Hepatic stellate cell (primary cell): Measurements from ENCODE around the gene HIP1.
"Not testable (repeated sequence)": the region's sequence is repeated elsewhere in the genome, so short reads cannot be mapped to it uniquely, and the experiment has no call there.

ENCODE experiments used
- DNase-seq: peaks from one replicate; pipeline ENCODE4 v3.0.0; 2011; ENCODE audit warnings: low spot score

The HIP1 gene

DNA sequence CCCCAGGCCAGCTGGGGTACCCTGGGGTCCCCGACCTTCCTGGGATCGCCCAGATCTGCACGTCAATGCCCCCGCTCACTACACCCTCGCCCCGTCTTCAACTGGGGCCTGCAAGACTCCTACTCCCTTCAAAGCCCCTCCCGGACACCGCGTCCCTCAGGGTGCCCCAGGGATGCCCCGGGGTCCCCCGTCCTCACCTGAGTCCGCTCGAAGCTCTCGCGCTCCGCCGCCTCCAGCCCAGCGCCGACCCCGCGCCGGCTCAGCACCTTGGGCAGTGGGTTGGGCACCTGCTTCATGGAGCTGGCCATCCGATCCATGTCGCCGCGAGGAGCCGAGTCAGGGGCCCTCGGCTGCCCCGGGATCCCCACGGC is at the start of gene HIP1:
TSS of gene HIP1 (minus strand) at position 338 of the 371 bp plus-strand sequence. CDS start at position 317, 21 bp downstream.
- DNase-seq: no peak

DNA sequence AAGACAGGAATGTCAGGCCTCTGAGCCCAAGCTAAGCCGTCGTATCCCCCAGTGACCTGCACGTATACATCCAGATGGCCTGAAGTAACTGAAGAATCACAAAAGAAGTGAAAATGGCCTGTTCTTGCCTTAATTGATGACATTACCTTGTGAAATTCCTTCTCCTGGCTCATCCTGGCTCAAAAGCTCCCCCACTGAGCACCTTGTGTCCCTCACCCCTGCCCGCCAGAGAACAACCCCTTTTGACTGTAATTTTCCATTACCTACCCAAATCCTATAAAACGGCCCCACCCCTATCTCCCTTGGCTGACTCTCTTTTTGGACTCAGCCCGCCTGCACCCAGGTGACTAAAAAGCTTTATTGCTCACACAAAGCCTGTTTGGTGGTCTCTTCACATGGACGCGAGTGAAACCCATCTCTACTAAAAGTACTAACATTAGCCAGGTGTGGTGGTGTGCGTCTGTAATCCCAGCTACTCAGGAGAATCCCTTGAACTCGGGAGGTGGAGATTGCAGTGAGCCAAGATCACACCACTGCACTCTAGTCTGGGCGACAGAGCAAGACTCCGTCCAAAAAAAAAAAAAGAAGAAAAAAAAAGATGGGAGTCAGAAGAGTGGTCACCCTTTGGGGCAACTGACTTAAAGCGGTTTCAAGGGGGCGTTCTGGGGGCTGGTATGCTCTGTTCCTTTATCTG is 49.6 kb upstream of the HIP1 start:
- DNase-seq: not testable (repeated sequence)

DNA sequence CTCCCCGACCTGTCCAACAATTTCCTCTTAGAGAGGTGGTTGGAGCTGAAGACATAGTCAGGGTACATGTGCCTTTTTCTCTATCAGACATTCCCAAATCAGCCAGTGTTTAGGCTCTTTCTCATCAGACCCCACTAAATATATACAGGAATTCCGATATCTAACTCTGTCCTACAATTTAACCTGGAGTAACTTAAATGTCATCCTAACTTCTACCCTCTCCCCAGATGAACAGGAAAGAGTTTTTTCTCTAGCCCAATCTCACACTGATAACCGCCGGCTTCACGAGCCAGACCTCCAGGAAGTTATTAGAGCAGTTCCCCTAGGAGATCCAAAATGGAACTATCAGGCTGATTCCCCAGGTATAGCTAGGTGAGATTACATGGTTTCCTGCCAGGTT is 44.3 kb upstream of the HIP1 start:
- DNase-seq: not testable (repeated sequence)

DNA sequence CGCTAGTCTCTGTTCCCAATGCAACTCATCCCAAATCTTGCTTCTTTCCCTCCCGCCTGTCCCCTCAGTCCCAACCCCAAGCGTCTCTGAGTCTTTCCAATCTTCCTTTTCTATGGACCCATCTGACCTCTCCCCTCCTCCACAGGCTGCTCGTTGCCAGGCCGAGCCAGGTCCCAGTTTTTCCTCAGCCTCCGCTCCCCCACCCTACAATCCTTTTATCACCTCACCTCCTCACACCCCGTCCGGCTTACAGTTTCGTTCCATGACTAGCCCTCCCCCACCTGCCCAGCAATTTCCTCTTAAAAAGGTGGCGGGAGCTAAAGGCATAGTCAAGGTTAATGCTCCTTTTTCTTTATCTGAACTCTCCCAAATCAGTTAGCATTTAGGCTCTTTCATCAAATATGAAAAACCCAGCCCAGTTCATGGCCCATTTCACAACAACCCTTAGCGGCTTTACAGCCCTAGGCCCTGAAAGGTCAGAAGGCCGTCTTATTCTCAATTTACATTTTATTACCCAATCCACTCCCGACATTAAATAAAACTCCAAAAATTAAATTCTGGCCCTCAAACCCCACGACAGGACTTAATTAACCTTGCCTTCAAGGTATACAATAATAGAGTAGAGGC is 42.0 kb upstream of the HIP1 start:
- DNase-seq: not testable (repeated sequence)

DNA sequence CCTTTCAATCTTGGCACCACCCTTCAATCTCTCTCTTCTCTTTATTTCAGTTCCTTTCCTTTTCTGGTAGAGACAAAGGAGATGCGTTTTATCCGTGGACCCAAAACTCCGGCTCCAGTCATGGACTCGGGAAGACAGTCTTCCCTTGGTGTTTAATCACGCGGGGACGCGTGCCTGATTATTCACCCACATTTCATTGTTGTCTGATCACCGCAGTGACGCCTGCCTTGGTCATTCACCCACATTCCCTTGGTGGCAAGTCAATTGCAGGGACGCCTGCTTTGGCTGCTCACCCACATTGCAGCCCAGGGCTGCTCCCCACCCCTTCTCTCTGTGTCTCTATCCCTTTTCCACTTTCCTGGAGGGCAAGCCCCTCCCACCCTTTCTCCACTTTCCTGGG is 40.8 kb upstream of the HIP1 start:
- not testable (repeated sequence) for DNase-seq

DNA sequence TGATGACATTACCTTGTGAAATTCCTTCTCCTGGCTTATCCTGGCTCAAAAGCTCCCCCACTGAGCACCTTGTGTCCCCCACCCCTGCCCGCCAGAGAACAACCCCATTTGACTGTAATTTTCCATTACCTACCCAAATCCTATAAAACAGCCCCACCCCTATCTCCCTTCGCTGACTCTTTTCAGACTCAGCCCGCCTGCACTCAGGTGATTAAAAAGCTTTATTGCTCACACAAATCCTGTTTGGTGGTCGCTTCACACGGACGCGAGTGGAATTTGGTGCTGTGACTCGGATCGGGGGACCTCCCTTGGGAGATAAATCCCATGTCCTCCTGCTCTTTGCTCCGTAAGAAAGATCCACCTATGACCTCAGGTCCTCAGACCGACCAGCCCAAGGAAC is 40.3 kb upstream of the HIP1 start:
- not testable (repeated sequence) for DNase-seq

DNA sequence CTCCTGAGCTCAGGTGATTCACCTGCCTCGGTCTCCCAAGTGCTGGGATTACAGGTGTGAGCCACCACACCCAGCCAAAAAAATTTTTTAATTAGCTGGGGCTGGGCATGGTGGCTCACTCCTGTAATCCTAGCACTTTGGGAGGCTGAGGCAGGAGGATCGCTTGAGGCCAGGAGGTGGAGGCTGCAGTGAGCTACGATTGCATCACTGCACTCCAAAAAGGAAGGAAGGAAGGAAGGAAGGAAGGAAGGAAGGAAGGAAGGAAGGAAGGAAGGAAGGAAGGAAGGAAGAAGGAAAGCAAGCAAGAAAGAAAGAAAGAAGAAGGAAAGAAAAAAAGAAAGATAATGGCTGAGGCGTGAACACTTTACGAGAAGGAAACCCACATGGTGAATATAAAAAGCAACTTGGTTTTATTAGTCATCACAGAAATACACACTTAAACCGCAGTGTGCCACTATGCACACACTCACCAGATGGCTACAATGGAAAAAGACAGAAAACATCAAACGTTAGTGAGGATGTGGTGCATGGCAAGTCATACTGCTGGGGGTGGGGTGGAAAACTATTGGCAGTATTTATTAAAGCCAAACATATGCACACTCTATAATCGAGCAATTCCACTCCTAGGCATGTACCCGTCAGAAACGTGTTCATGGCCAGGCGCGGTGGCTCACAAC is 37.7 kb upstream of the HIP1 start:
- DNase-seq: peak; percentile 71

DNA sequence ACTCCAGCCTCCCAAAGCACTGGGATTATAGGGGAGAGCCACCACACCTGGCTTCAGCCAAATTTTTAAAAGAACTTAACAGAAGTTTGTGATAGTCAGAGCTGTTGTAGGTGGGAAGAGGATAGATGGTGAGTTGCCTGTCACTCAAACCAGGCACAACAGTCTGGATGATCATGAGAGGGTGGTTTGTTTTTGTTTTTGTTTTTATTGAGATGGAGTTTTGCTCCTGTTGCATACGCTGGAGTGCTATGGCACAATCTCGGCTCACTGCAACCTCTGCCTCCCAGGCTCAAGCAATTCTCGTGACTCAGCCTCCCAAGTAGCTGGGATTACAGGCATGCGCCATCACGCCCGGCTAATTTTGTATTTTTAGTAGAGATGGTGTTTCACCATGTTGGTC is 35.2 kb upstream of the HIP1 start:
- DNase-seq: not testable (repeated sequence)

DNA sequence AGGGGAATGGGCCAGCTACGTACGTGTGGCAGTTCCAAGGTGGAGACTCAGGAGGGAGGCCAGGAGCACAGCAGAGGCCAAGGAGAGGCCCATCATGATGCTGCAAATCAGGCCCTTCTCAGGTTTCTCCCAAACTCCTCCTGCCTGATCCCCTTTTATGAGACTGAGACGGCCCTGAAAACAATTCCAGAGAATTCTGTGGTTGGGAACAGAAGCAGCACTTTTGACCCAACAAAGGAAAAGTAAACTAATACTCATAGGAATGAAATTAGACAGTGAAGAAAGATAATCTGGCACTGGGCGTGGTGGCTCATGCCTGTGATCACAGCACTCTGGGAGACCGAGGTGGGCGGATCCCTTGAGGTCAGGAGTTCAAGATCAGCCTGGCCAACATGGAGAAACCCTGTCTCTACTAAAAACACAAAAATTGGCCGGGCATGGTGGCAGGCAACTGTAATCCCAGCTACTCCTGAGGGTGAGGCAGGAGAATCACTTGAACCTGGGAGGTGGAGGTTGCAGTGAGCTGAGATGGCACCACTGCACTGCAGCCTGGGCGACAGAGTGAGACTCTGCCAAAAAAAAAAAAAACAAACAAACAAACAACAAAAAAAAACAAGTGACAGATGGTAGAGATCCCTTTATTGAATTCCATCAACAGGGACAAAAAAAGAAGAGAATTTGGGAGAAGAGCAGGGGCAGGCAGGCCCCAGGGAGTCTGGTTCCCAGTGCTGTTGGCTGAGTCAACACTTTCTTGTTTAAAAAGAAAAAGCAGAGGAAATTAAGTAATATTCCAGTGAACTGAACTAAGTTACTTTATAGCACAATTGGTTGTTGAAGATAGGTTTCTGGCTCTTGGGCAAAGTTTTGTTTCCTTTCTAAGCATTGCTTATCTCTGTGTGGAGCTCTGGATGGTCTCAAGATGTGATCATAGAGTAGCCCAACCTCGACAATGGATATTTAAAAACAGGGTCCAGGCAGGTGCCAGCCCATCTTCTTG is 33.6 kb upstream of the HIP1 start, which contains the start of gene CCL26:
TSS of gene CCL26 (minus strand) at position 131 of the 997 bp plus-strand sequence. CDS start at position 96, 35 bp downstream.
- DNase-seq: peak; percentile 66

DNA sequence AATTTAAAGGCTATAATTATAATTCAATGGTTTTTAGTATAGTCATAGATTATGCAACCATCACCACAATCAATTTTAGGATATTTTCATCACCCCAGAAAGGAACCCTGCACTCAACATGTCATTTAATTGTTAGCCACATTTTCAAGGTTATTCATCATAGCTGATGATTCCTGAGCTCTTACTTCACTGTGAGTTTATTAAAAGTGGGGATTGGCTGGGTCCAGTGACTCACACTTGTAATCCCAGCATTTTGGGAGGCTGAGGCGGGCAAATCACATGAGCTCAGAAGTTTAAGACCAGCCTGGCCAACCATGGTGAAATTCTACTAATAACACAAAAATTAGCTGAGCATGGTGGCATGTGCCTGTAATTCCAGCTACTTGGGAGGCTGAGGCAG is 32.5 kb upstream of the HIP1 start:
- no peak for DNase-seq

DNA sequence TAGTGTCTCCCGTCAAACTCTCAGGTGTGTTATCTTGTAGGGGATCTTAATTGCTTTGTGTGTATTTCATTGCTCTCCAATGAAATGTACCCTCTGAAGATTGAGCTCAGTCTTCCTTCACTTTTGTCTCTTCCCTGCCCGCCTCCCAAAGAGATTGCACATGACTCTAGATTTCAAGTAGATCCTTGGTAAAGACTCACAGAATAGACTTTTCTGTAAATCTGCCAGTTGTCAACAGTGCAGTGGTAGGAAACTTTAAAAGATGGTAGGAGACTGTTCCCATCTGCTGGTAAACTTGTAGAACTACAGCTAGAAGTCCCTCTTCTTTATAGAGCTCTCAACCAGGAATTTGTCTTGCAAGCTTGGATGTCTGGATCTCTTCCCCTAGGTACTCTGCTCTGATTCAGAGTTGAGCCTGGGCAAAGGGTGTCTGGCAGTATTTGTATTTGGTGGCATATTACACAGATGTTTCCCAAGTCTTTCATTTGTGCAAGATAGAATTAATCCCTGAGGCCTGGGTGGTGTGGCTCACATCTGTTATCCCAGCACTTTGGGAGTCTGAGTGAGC is 23.7 kb upstream of the HIP1 start:
- peak; percentile 84 for DNase-seq

DNA sequence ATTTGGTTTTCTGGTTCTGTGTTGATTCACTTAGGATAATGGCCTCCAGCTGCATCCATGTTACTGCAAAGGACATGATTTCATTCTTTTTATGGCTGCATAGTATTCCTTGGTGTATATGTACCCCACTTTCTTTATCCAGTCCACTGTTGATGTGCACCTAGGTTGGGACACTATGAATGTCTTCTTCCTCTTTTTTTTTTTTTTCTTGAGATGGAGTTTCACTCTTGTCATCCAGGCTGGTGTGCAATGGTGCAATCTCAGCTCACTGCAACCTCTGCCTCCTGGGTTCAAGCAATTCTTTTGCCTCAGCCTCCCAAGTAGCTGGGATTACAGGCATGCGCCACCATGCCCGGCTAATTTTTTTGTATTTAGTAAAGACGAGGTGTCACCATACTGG is 23.1 kb upstream of the HIP1 start:
- DNase-seq: not testable (repeated sequence)

DNA sequence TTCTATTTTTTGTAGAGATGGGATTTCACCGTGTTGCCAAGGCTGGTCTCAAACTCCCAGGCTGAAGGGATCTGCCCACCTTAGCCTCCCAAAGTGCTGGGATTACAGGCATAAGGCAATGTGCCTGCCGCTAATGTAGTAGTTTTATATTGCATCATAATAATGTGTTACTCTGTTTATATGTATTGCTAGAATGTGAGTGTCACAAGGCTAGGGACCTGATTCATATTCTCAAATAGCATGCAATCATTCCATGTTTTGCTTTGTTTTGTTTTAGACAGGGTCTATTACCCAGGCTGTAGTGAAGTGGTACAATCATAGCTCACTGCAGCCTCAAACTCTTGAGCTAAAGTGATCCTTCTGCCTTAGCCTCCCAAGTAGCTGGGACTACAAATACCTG is 19.8 kb upstream of the HIP1 start:
- DNase-seq: peak; percentile 52

DNA sequence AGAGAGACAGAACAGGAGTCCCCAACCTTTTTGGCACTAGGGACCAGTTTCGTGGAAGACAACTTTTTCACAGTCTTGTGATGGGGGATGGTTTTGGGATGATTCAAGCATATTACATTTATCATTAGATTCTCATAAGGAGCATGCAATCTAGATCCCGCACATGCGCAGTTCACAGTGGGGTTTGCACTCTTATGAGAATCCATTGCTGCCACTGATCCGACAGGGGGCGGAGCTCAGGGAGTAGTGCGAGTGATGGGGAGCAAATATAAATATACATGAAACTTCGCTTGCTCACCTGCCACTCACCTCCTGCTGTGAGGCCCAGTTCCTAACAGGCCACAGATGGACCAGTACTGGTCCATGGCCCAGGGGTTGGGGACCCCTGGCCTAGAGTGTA is 19.1 kb upstream of the HIP1 start:
- DNase-seq: no peak

DNA sequence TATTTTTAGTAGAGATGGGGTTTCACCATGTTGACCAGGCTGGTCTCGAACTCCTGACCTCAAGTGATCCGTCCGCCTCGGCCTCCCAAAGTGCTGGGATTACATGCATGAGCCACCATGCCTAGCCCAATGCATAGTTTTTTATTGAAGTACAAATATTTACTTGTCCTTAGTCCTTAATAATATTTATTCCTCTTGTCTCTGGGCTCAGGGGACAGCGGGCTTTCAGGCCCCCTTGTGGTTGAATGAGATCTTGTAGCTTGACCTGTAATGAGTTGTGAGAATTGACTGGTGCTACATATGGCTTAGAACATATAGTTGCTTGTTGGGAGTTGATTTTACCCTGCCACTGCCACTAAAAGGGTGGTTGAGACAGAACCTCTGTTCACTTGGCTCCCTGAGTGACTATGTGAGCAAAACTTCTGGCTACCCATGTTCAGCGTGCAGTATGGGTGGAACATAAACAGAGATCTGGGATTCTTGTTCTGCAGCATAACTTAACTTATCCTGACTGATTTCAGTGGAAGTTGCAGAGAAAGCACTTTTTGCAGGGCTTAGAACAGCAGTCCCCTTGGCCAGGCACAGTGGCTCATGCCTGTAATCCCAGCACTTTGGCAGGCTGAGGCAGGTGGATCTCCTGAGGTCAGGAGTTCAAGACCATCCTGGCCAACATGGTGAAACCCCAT is 18.4 kb upstream of the HIP1 start:
- peak; percentile 59 for DNase-seq

DNA sequence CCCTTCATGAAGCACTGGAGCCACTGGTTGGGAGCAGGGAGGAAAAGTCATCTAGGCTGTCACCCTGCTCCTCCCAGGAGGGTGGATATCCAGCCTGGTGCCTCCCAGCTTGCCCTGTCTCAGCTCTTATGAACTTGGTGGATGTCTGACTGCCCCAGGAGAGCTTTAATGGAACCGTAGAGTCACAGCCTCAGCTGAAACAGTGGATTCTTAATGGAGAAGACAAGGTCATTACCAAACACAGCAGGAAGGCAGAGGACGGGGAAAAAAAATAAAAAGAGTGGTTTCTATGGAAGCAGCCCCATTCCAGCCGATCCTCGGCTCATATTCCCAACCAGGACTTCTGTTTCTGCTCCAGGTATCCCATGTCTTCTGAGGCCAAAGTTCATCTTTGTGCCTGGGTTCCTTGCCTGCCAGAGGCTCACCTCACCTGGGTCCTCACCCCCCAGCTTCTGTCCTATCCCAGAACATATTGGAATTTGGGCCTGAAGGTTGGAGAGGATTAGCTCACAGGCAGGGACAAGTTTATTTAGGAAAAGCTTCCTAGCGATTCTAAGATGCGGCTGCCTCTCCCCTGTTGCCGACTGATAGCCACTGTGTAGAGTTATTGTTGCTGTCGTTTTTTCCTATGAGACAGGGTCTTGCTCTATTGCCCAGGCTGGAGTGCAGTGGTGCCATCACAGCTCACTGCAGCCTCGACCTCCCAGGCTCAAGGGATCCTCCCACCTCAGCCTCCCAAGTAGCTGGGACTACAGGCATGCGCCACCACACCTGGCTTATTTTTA is 17.7 kb upstream of the HIP1 start:
- no peak for DNase-seq

DNA sequence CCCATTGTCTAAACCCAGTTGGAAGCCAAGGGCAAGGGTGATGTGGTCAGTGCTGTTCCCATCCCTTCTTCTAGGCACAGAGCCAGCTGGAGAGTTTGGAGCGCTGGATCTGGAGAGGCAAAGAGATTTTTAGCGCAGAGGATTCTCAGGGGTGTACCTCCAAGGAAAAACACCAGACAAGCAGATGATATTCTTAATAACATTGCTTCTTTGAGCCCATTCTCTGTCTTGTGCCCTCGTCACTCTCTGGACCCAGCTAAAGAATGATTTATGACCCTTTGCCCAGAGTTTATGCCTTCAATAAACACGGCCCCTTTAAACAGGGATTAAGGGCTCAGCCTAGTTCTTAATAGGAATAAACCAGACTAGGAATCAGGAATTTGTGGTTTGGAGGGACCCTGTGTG is 4.7 kb upstream of the HIP1 start:
- no peak for DNase-seq

DNA sequence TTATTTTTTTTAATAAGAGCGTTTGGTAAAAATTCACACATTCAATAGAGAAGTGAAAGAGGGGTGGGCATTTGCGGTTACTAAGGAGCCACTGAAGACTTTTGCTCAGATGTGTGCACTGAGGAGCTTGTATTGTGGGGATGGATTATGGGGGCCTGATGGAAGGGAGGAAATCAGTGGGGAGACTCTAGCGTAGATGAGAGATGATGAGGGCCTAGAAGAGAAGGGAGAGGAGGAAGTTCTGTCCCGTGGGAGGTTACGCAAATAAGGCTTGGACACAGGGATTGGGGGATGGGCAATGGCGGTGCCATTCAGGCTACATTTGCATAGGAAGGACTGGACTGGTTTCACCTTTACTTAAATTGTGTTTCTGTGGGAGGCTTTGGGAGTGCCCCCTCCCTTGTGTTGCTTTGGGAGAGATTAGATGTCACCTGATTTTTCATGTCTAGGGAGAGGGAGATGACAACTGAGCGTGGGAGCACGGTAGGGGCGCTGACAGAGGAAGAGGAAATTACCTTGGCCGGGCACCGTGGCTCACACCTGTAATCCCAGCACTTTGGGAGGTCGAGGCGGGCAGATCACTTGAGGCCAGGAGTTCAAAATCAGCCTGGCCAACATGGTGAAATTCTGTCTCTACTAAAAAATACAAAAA is 2.2 kb upstream of the HIP1 start:
- no peak for DNase-seq

DNA sequence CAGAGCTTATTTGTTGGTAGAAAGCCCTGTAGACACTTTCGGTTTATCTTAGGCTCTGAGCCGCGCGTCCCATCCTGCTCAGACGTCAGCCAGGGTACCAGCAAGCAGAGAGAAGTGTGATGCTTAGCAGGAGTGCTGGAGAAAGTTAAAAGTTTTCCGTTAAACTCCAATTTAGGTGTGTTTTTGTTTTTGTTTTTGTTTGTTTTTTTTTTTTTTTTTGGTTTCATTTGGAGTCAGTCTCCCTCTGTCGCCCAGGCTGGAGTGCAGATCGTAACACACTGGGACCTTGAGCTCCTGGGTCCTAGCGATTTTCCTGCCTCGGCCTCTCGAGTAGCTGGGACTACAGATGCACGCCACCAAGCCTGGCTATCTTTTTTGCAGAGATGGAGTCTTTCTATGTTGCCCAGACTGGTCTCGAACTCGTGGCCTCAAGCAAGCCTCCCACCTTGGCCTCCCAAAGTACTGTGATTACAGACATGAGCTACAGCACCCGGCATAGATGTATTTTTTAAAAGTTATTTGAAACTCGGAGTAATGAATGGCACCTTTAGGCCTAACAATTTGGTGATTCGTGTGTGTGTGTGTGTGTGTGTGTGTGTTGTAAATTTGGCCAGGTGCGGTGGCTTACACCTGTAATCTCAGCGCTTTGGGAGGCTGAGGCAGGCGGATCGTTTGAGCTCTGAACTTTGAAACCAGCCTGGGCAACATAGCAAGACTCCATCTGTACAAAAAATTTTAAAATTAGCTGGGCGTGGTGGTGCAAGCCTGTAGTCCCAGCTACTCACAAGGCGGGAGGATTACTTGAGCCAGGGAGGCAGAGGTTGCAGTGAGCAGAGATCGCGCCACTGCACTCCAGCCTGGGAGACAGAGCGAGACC is 1.3 kb upstream of the HIP1 start:
- no peak for DNase-seq
